ENCODE measurements around the gene SEC22B.
"Not testable (repeated sequence)": the region's sequence is repeated elsewhere in the genome, so short reads cannot be mapped to it uniquely, and the experiment has no call there.

DNA sequence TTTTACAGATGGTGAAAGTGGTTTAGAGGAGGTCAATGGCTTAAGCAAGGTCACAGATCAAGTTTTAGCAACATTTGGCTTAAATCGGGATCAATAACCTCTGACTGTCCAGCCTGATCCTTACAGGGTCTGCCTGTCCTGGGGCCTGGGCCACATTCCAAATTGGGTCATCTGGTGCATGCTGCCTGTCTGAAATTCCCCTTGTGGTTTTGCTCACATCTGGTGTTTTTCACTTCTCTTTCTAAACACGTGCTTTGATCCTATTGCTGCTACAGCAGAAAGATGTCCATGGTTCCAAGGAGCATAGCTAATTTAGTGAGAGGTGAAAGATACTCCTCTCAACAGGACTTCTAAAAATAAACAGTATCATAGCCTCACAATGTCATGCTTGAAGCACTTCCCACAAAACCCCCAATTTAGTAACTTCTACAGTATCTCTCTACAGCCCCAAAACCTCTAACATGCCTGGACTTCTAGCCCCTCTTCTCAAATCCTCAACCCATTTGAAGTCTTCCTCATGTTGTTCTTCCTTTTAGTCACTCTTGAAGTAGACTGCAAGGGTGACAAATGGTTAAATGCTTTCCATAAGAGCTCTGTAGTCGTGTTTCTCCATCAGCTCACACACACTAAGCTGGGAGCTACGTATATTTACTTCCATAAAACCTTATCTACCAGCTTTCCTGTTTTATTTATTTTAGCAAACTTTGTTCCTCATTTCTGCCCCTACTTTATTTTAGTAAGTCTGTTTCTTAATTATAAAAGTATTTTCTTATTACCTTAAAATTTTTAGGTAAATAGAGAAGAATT, 58.7 kb downstream of the SEC22B start:
- TF ChIP-seq, protein P1, sequence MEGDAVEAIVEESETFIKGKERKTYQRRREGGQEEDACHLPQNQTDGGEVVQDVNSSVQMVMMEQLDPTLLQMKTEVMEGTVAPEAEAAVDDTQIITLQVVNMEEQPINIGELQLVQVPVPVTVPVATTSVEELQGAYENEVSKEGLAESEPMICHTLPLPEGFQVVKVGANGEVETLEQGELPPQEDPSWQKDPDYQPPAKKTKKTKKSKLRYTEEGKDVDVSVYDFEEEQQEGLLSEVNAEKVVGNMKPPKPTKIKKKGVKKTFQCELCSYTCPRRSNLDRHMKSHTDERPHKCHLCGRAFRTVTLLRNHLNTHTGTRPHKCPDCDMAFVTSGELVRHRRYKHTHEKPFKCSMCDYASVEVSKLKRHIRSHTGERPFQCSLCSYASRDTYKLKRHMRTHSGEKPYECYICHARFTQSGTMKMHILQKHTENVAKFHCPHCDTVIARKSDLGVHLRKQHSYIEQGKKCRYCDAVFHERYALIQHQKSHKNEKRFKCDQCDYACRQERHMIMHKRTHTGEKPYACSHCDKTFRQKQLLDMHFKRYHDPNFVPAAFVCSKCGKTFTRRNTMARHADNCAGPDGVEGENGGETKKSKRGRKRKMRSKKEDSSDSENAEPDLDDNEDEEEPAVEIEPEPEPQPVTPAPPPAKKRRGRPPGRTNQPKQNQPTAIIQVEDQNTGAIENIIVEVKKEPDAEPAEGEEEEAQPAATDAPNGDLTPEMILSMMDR (IDR thresholded peaks at IDR 0.05; ENCODE audit: low read depth, low read length): not testable (repeated sequence)
- TF ChIP-seq EZH2phosphoT487 (IDR thresholded peaks at IDR 0.05; ENCODE audit: low read depth): not testable (repeated sequence)
